H9 (cell line): ENCODE data around the gene AATK. TPM values are rescaled to one million over a fixed set of nuclear protein-coding genes. Genes with fewer than 3 reads are reported as not detected.

Experiments
- DNase-seq: peaks from one replicate; pipeline ENCODE4 v3.0.0-alpha.2; 2017
- H2AFZ ChIP-seq: one replicate; pipeline ENCODE4 v1.6.1; 2013; ENCODE audit warnings: mild to moderate bottlenecking, low read length, control low read depth, moderate library complexity
- H2AK5ac ChIP-seq: 2 replicates; pipeline ENCODE4 v1.6.1; 2013; ENCODE audit warnings: low read length, control low read depth, mixed read lengths; ENCODE audit not compliant: insufficient read length
- H2BK120ac ChIP-seq: one replicate; pipeline ENCODE4 v1.6.1; 2013; ENCODE audit warnings: low read depth, mild to moderate bottlenecking, low read length, control low read depth, inconsistent platforms; ENCODE audit not compliant: poor library complexity, severe bottlenecking
- H2BK12ac ChIP-seq: 2 replicates; pipeline ENCODE4 v1.6.1; 2013; ENCODE audit warnings: low read length, control low read depth, mixed read lengths, low read depth; ENCODE audit not compliant: insufficient read length
- H2BK15ac ChIP-seq: 2 replicates; pipeline ENCODE4 v1.6.1; 2013; ENCODE audit warnings: low read depth, low read length, control low read depth
- H2BK20ac ChIP-seq: one replicate; pipeline ENCODE4 v1.6.1; 2013; ENCODE audit warnings: low read depth, mild to moderate bottlenecking, low read length, control low read depth, inconsistent platforms; ENCODE audit not compliant: poor library complexity, severe bottlenecking
- H2BK5ac ChIP-seq: 2 replicates; pipeline ENCODE4 v1.6.1; 2013; ENCODE audit warnings: low read length, control low read depth, mixed read lengths; ENCODE audit not compliant: insufficient read length
- H3K14ac ChIP-seq: 2 replicates; pipeline ENCODE4 v1.6.1; 2013; ENCODE audit warnings: low read length, control low read depth; ENCODE audit not compliant: insufficient read depth
- H3K18ac ChIP-seq: 2 replicates; pipeline ENCODE4 v1.6.1; 2013; ENCODE audit warnings: low read depth, mild to moderate bottlenecking, mixed read lengths, low read length, control low read depth; ENCODE audit not compliant: insufficient read length
- H3K23ac ChIP-seq: 2 replicates; pipeline ENCODE4 v1.6.1; 2013; ENCODE audit warnings: low read length, control low read depth, mixed read lengths, low read depth; ENCODE audit not compliant: insufficient read length
- H3K23me2 ChIP-seq: 2 replicates; pipeline ENCODE4 v1.6.1; 2013; ENCODE audit warnings: low read depth, mild to moderate bottlenecking, mixed read lengths, low read length, control low read depth; ENCODE audit not compliant: insufficient read length, poor library complexity, severe bottlenecking
- H3K27ac ChIP-seq: 2 replicates; pipeline ENCODE4 v1.5.1; 2013; ENCODE audit warnings: low read length, control low read depth, mixed read lengths, low read depth; ENCODE audit not compliant: insufficient read length
- H3K27me3 ChIP-seq: 2 replicates; pipeline ENCODE4 v1.6.1; 2013; ENCODE audit warnings: low read length, control low read depth, inconsistent platforms; ENCODE audit not compliant: insufficient read depth
- H3K4ac ChIP-seq: 2 replicates; pipeline ENCODE4 v1.6.1; 2013; ENCODE audit warnings: low read depth, mild to moderate bottlenecking, control low read depth, inconsistent platforms, low read length, moderate library complexity
- H3K4me1 ChIP-seq: 2 replicates; pipeline ENCODE4 v1.6.1; 2013; ENCODE audit warnings: low read length, control low read depth, inconsistent platforms; ENCODE audit not compliant: insufficient read depth
- H3K4me2 ChIP-seq: 2 replicates; pipeline ENCODE4 v1.6.1; 2013; ENCODE audit warnings: low read length, control low read depth, mixed read lengths; ENCODE audit not compliant: insufficient read length, insufficient read depth
- H3K56ac ChIP-seq: 2 replicates; pipeline ENCODE4 v1.6.1; 2013; ENCODE audit warnings: low read depth, mild to moderate bottlenecking, mixed read lengths, low read length, control low read depth; ENCODE audit not compliant: insufficient read length
- H3K79me1 ChIP-seq: 2 replicates; pipeline ENCODE4 v1.6.1; 2013; ENCODE audit warnings: low read depth, mild to moderate bottlenecking, moderate library complexity, low read length, control low read depth, inconsistent platforms; ENCODE audit not compliant: insufficient read depth, poor library complexity, severe bottlenecking
- H3K79me2 ChIP-seq: 2 replicates; pipeline ENCODE4 v1.6.1; 2013; ENCODE audit warnings: low read length, control low read depth, inconsistent platforms; ENCODE audit not compliant: insufficient read depth
- H3K9ac ChIP-seq: 2 replicates; pipeline ENCODE4 v1.6.1; 2013; ENCODE audit warnings: low read length, control low read depth, mixed read lengths; ENCODE audit not compliant: insufficient read length; ENCODE audit errors: extremely low read depth
- H3K9me3 ChIP-seq: one replicate; pipeline ENCODE4 v1.6.1; 2013; ENCODE audit warnings: low read depth, low read length, inconsistent platforms; ENCODE audit not compliant: control insufficient read depth
- H3T11ph ChIP-seq: one replicate; pipeline ENCODE4 v1.6.1; 2013; ENCODE audit warnings: mild to moderate bottlenecking, low read length, control low read depth, inconsistent platforms
- H4K20me1 ChIP-seq: one replicate; pipeline ENCODE4 v1.6.1; 2013; ENCODE audit not compliant: control insufficient read depth, insufficient read length, insufficient read depth
- H4K5ac ChIP-seq: 2 replicates; pipeline ENCODE4 v1.6.1; 2013; ENCODE audit warnings: low read depth, mild to moderate bottlenecking, mixed read lengths, low read length, control low read depth; ENCODE audit not compliant: insufficient read length
- H4K8ac ChIP-seq: replicated peaks from 2 replicates; pipeline ENCODE4 v1.6.1; 2013; ENCODE audit warnings: low read length, control low read depth, mixed read lengths, low read depth; ENCODE audit not compliant: insufficient read length
- H4K91ac ChIP-seq: 2 replicates; pipeline ENCODE4 v1.6.1; 2013; ENCODE audit warnings: low read depth, mild to moderate bottlenecking, moderate library complexity, mixed read lengths, low read length, control low read depth; ENCODE audit not compliant: insufficient read length
- H3K27ac Mint-ChIP-seq, 3 experiments: 2 replicates in 2 of 3; 3 replicates in 1 of 3; pipeline ENCODE4 v1.8.0; 2020 to 2021; ENCODE audit warnings: mixed read lengths in 3 of 3, mild to moderate bottlenecking in 1 of 3, moderate library complexity in 1 of 3
- H3K27me3 Mint-ChIP-seq: 2 replicates; pipeline ENCODE4 v1.8.0; 2021; ENCODE audit warnings: low read depth, mild to moderate bottlenecking, moderate library complexity, mixed read lengths
- H3K36me3 Mint-ChIP-seq, 3 experiments: 2 replicates in 2 of 3; 3 replicates in 1 of 3; pipeline ENCODE4 v1.8.0; 2020 to 2021; ENCODE audit warnings: low read depth in 3 of 3, mixed read lengths in 3 of 3; ENCODE audit not compliant: insufficient read depth in 1 of 3
- H3K4me1 Mint-ChIP-seq, 2 experiments: 2 replicates each; pipeline ENCODE4 v1.8.0; 2020; ENCODE audit warnings: mixed read lengths in 2 of 2
- H3K4me3 Mint-ChIP-seq, 2 experiments: 2 replicates in 1 of 2; 3 replicates in 1 of 2; pipeline ENCODE4 v1.8.0; 2020 to 2021; ENCODE audit warnings: mild to moderate bottlenecking in 2 of 2, mixed read lengths in 2 of 2, moderate library complexity in 1 of 2
- H3K9me3 Mint-ChIP-seq, 2 experiments: 2 replicates in 1 of 2; 3 replicates in 1 of 2; pipeline ENCODE4 v1.8.0; 2020; ENCODE audit warnings: mild to moderate bottlenecking in 2 of 2, mixed read lengths in 2 of 2, moderate library complexity in 1 of 2
- WGBS: extraction: QIAGEN DNeasy Blood & Tissue Kit; methylation state at CpG from one replicate; pipeline ENCODE4 v1.1.7; 2013; ENCODE audit warnings: missing lambda C conversion rate, low lambda C conversion rate, mixed read lengths; ENCODE audit not compliant: insufficient read length; ENCODE audit errors: extremely low coverage; 5-methylcytosine and 5-hydroxymethylcytosine counted together
- total RNA-seq: library from RNA; stranded (reverse); gene quantifications from 2 replicates; pipeline ENCODE4 v1.2.1, GENCODE V29; 2021
- TF ChIP-seq, protein P1 (sequence below): fragments of 200-600 bp; sonication (generic); conservative IDR thresholded peaks from 3 replicates; pipeline ENCODE4 v1.8.0; 2021; ENCODE audit warnings: antibody characterized with exemption, mild to moderate bottlenecking

Gene AATK
- total RNA-seq, 1 experiment from 2014 or later = 2.4 TPM

DNA sequence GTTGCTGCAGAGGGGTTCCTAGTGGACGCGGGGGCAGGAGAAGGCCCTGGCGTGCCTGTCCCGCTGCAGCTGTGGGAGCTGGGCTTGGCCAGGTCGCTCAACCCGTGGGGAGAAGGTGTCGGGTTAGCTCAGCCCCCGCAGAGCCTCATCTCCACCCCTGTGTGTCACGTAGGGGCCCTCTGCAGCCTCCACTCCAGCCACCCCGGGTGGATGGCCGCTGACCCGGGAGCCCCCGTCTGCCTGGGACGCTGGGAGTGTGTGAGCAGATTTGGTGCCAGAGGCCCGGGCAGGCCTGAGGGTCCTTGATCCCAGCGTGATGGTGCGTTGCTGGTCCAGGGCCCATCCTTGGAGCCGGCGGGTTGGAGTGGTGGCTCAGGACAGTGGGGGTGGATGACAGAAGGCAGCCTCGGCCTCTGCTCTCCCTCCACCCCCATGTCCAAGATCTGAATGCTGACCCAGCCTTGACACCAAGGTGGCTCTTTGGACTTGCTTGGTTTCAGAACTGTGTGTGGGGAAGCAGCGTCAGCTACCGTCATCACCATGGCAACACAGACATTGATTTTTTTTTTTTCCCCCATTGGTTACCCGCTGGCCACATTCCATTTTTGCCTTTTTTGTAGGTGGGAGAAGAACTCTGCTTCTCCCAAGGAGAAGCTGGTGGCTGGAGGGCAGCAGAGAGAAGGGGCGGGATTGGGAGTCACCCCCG, 95.3 kb downstream of the AATK start:
- Histone ChIP-seq H3K27ac (no peak overlapping the region), H4K5ac (no peak overlapping the region), H3K9ac (no peak overlapping the region), H4K8ac (no peak overlapping the region), H2BK5ac (no peak overlapping the region), H3K79me1 (no peaks in the 10 kb centered on the region), H3K23ac (no peak overlapping the region), H3K23me2 (no peaks in the 10 kb centered on the region), H2BK20ac (no peak overlapping the region), H3K79me2 (no peaks in the 10 kb centered on the region), H2AFZ (no peak overlapping the region), H3T11ph (no peak overlapping the region), H2AK5ac (no peak overlapping the region), H3K9me3 (no peaks in the 10 kb centered on the region), H2BK120ac (no peak overlapping the region), H3K18ac (no peak overlapping the region), H2BK12ac (no peak overlapping the region), H2BK15ac (no peak overlapping the region), H4K91ac (no peak overlapping the region), H3K4ac (no peak overlapping the region), H3K4me2 (no peak overlapping the region), H4K20me1 (peaks cover 5% of the 10 kb centered on the region), H3K14ac (no peak overlapping the region), H3K27me3 (no peaks in the 10 kb centered on the region), H3K4me1 (no peaks in the 10 kb centered on the region), H3K56ac (no peak overlapping the region)
- Mint-ChIP-seq H3K36me3 (no peaks in the 10 kb centered on the region; a peak in 2 of 7 replicates), H3K9me3 (no peaks in the 10 kb centered on the region), H3K27ac (no peak overlapping the region), H3K27me3 (no peaks in the 10 kb centered on the region), H3K4me1 (peaks cover 10 to 20% of the 10 kb centered on the region in 2 experiments), H3K4me3 (no peak overlapping the region)
- TF ChIP-seq, protein P1, sequence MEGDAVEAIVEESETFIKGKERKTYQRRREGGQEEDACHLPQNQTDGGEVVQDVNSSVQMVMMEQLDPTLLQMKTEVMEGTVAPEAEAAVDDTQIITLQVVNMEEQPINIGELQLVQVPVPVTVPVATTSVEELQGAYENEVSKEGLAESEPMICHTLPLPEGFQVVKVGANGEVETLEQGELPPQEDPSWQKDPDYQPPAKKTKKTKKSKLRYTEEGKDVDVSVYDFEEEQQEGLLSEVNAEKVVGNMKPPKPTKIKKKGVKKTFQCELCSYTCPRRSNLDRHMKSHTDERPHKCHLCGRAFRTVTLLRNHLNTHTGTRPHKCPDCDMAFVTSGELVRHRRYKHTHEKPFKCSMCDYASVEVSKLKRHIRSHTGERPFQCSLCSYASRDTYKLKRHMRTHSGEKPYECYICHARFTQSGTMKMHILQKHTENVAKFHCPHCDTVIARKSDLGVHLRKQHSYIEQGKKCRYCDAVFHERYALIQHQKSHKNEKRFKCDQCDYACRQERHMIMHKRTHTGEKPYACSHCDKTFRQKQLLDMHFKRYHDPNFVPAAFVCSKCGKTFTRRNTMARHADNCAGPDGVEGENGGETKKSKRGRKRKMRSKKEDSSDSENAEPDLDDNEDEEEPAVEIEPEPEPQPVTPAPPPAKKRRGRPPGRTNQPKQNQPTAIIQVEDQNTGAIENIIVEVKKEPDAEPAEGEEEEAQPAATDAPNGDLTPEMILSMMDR = no peak
- DNase-seq = no peak
- WGBS = no CpG with 5 or more reads among the region's 25 CpGs
